Endothelial cell of umbilical vein (primary cell): ENCODE data around the gene NMNAT3.

Source experiments
- EZH2 ChIP-seq: IDR thresholded peaks from 2 replicates; pipeline ENCODE4 v1.6.1; 2012; ENCODE audit warnings: borderline replicate concordance, low read depth, mild to moderate bottlenecking, moderate library complexity, low read length, inconsistent platforms; ENCODE audit not compliant: severe bottlenecking
- POLR2A ChIP-seq: IDR thresholded peaks from 2 replicates; pipeline ENCODE4 v1.6.1; 2012; ENCODE audit warnings: low read depth, mild to moderate bottlenecking, control low read depth, low read length
- POLR2AphosphoS5 ChIP-seq: IDR thresholded peaks from 2 replicates; pipeline ENCODE4 v1.6.1; 2012; ENCODE audit warnings: low read depth, mild to moderate bottlenecking, control low read depth, low read length, moderate library complexity; ENCODE audit not compliant: insufficient read depth
- TF ChIP-seq, protein P1 (sequence below): IDR thresholded peaks from 2 replicates; pipeline ENCODE4 v1.6.1; 2011; ENCODE audit not compliant: insufficient read depth, insufficient read length
- TF ChIP-seq, protein P2 (sequence below), 2 donors: IDR thresholded peaks; 1 replicate in 1 of 2; 2 replicates in 1 of 2; pipeline ENCODE4 v1.5.1; 2011; ENCODE audit warnings: low read length in 2 of 2, mild to moderate bottlenecking in 2 of 2, moderate library complexity in 2 of 2, control low read depth in 1 of 2, inconsistent platforms in 1 of 2, low read depth in 1 of 2; ENCODE audit not compliant: insufficient read depth in 1 of 2; ENCODE audit errors: extremely low read depth in 1 of 2

DNA sequence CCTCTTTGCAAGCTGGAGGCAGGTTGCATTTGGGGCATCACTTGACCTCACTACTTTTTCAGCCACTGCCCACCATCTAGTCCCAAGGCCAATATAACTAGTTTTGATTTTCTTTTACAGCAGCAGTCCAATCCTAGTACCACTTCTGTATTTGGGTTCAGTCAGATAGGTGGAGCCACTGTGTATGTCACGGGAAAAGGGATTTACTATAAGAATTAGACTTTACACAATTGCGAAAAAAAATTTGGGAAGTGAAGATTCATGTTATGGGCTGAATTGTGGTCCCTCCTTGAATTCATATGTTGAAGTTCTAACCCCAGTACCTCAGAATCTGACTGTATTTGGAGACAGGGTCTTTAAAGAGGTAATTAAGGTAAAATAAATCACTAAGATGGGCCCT is 37.4 kb upstream of the NMNAT3 start:
- TF ChIP-seq POLR2A: no peak
- no peak for TF ChIP-seq POLR2AphosphoS5
- TF ChIP-seq, protein P1, sequence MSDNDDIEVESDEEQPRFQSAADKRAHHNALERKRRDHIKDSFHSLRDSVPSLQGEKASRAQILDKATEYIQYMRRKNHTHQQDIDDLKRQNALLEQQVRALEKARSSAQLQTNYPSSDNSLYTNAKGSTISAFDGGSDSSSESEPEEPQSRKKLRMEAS: no peak
- no peak for TF ChIP-seq EZH2
- TF ChIP-seq, protein P2, sequence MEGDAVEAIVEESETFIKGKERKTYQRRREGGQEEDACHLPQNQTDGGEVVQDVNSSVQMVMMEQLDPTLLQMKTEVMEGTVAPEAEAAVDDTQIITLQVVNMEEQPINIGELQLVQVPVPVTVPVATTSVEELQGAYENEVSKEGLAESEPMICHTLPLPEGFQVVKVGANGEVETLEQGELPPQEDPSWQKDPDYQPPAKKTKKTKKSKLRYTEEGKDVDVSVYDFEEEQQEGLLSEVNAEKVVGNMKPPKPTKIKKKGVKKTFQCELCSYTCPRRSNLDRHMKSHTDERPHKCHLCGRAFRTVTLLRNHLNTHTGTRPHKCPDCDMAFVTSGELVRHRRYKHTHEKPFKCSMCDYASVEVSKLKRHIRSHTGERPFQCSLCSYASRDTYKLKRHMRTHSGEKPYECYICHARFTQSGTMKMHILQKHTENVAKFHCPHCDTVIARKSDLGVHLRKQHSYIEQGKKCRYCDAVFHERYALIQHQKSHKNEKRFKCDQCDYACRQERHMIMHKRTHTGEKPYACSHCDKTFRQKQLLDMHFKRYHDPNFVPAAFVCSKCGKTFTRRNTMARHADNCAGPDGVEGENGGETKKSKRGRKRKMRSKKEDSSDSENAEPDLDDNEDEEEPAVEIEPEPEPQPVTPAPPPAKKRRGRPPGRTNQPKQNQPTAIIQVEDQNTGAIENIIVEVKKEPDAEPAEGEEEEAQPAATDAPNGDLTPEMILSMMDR (IDR thresholded peaks at IDR 0.05; ENCODE audit: extremely low read depth in 1 of 2, insufficient read depth in 1 of 2, low read depth in 1 of 2, low read length in 2 of 2): no peak
